Measurements from ENCODE around the gene PGAP3.

Gene PGAP3

GRCh38 chr17:39672522-39673334, 15.1 kb downstream of the PGAP3 start:
- DNase-seq (ENCODE audit: low spot score), result no peak
- FAIRE-seq, result no peak

GRCh38 chr17:39671651-39672521, 16.0 kb downstream of the PGAP3 start:
- FAIRE-seq (no peak), DNase-seq (ENCODE audit: low spot score) (no peak)

- DNase-seq (ENCODE audit: low spot score) (no peak), FAIRE-seq (no peak)
Observed at GRCh38 chr17:39670746-39671145, 17.1 kb downstream of the PGAP3 start.

- DNase-seq (ENCODE audit: low spot score) (no peak), FAIRE-seq (no peak)
Observed at GRCh38 chr17:39669897-39670735, 17.7 kb downstream of the PGAP3 start.

- no peak for FAIRE-seq
- DNase-seq (ENCODE audit: low spot score), result no peak
Observed at GRCh38 chr17:39667945-39668924, 19.6 kb downstream of the PGAP3 start, which contains the start of gene PNMT. Gene PNMT, plus strand, starts transcription at chr17:39668453. Its CDS starts 23 bp downstream, at chr17:39668476.

GRCh38 chr17:39667262-39667944, 20.5 kb downstream of the PGAP3 start:
- FAIRE-seq (no peak), DNase-seq (ENCODE audit: low spot score) (no peak)

GRCh38 chr17:39666601-39667261, 21.1 kb downstream of the PGAP3 start:
- DNase-seq (ENCODE audit: low spot score), result no peak
- FAIRE-seq, result no peak

- no peak for FAIRE-seq
- no peak for DNase-seq (ENCODE audit: low spot score)
Observed at GRCh38 chr17:39666231-39666600, 21.6 kb downstream of the PGAP3 start.

GRCh38 chr17:39665642-39666224, 22.1 kb downstream of the PGAP3 start:
- no peak for DNase-seq (ENCODE audit: low spot score)
- no peak for FAIRE-seq

- FAIRE-seq, result no peak
- no peak for DNase-seq (ENCODE audit: low spot score)
Observed at GRCh38 chr17:39664581-39665561, 23.0 kb downstream of the PGAP3 start, which contains the start of gene TCAP. Gene TCAP, plus strand, starts transcription at chr17:39665349. Its CDS starts 11 bp downstream, at chr17:39665360.

- no peak for DNase-seq (ENCODE audit: low spot score)
- no peak for FAIRE-seq
Observed at GRCh38 chr17:39663688-39664580, 23.9 kb downstream of the PGAP3 start.

- no peak for DNase-seq (ENCODE audit: low spot score)
Observed at GRCh38 chr17:39663340-39663687, 24.5 kb downstream of the PGAP3 start.

GRCh38 chr17:39662551-39663339, 25.1 kb downstream of the PGAP3 start:
- FAIRE-seq, result no peak

More at GRCh38 chr17:39663340-39663687, 24.5 kb downstream of the PGAP3 start:
- no peak for FAIRE-seq

GRCh38 chr17:39661744-39662541, 25.9 kb downstream of the PGAP3 start:
- FAIRE-seq, result no peak
- DNase-seq (ENCODE audit: low spot score), result no peak

More at GRCh38 chr17:39662551-39663339, 25.1 kb downstream of the PGAP3 start:
- DNase-seq (ENCODE audit: low spot score), result no peak

All from RCC 7860 (cell line).